GM21390 (cell line): Measurements from ENCODE around the gene PEAR1.

Experiments used
- ATAC-seq: cut with Tn5 transposase; IDR thresholded peaks from one replicate; pipeline ENCODE4 v1.9.1; 2021; ENCODE audit not compliant: unreplicated experiment

The PEAR1 gene

GRCh38 chr1:156881663-156882062 lies 11.9 kb upstream of the PEAR1 start:
- no peak for ATAC-seq

- ATAC-seq = no peak
These were observed 11.0 kb upstream of the PEAR1 start for GRCh38 chr1:156882543-156882942.

GRCh38 chr1:156883919-156884318 lies 9.6 kb upstream of the PEAR1 start:
- ATAC-seq = no peak

- no peak for ATAC-seq
These were observed 8.8 kb upstream of the PEAR1 start for GRCh38 chr1:156884560-156885184.

- no peak for ATAC-seq
These were observed 8.2 kb upstream of the PEAR1 start for GRCh38 chr1:156885314-156885713.

GRCh38 chr1:156885880-156886355 lies 7.6 kb upstream of the PEAR1 start:
- ATAC-seq = no peak

- ATAC-seq = no peak
These were observed 6.8 kb upstream of the PEAR1 start for GRCh38 chr1:156886583-156887281.

- no peak for ATAC-seq
These were observed 6.2 kb upstream of the PEAR1 start for GRCh38 chr1:156887317-156887716.

GRCh38 chr1:156887734-156888133 lies 5.8 kb upstream of the PEAR1 start:
- no peak for ATAC-seq

- no peak for ATAC-seq
These were observed 3.5 kb upstream of the PEAR1 start for GRCh38 chr1:156889802-156890580.

- no peak for ATAC-seq
These were observed 1.1 kb upstream of the PEAR1 start for GRCh38 chr1:156892190-156893047.

GRCh38 chr1:156894001-156894400 lies 483 bp downstream of the PEAR1 start:
- ATAC-seq = no peak

GRCh38 chr1:156894711-156895454 lies 1.4 kb downstream of the PEAR1 start:
- no peak for ATAC-seq

- ATAC-seq = no peak
These were observed 1.9 kb downstream of the PEAR1 start for GRCh38 chr1:156895455-156895812.

- ATAC-seq = no peak
These were observed 2.4 kb downstream of the PEAR1 start for GRCh38 chr1:156895927-156896326.

GRCh38 chr1:156896490-156897033 lies 3.0 kb downstream of the PEAR1 start:
- ATAC-seq = no peak

GRCh38 chr1:156897078-156897825 lies 3.7 kb downstream of the PEAR1 start:
- ATAC-seq = no peak

- ATAC-seq = no peak
These were observed 4.6 kb downstream of the PEAR1 start for GRCh38 chr1:156898161-156898566.

- ATAC-seq = no peak
These were observed 5.6 kb downstream of the PEAR1 start for GRCh38 chr1:156898971-156899664.
